OCI-LY3 (cell line): ENCODE data around the gene ATG9B.

ENCODE experiments used
- H2AFZ ChIP-seq: fragments of 200-600, 300-600 bp; shearing (Covaris generic); 2 replicates; pipeline ENCODE4 v1.6.0; 2014; ENCODE audit warnings: antibody characterized with exemption, low read depth, low read length
- H3K27ac ChIP-seq: fragments of 200-600, 300-600 bp; sonication (generic); 2 replicates; pipeline ENCODE4 v1.5.1; 2014; ENCODE audit warnings: mild to moderate bottlenecking, low read length, moderate library complexity, mixed read lengths
- H3K27me3 ChIP-seq: fragments of 200-600, 300-600 bp; sonication (generic); 2 replicates; pipeline ENCODE4 v1.6.1; 2014; ENCODE audit warnings: low read depth, low read length, mixed read lengths
- H3K36me3 ChIP-seq: fragments of 200-600, 300-600 bp; sonication (generic); replicated peaks from 2 replicates; pipeline ENCODE3; 2014; ENCODE audit warnings: low read depth, low read length, mixed read lengths
- H3K4me1 ChIP-seq: fragments of 300-600, 200-600 bp; sonication (generic); 2 replicates; pipeline ENCODE4 v1.6.1; 2014; ENCODE audit warnings: low read length, mixed read lengths
- H3K4me2 ChIP-seq: fragments of 200-600, 300-600 bp; sonication (generic); 2 replicates; pipeline ENCODE4 v1.6.1; 2014; ENCODE audit warnings: low read length, mixed read lengths
- H3K4me3 ChIP-seq: fragments of 300-600, 200-600 bp; sonication (generic); 2 replicates; pipeline ENCODE4 v1.5.1; 2014; ENCODE audit warnings: antibody characterized with exemption, mild to moderate bottlenecking, low read length, moderate library complexity
- H3K79me2 ChIP-seq: fragments of 300-600, 200-600 bp; shearing (Covaris generic); 2 replicates; pipeline ENCODE4 v1.6.1; 2014; ENCODE audit warnings: mild to moderate bottlenecking, low read length, mixed read lengths
- H3K9ac ChIP-seq: fragments of 300-600, 200-600 bp; shearing (Covaris generic); 2 replicates; pipeline ENCODE4 v1.6.0; 2014; ENCODE audit warnings: mild to moderate bottlenecking, low read length, moderate library complexity
- H3K9me3 ChIP-seq: fragments of 200-600, 300-600 bp; shearing (Covaris generic); 2 replicates; pipeline ENCODE4 v1.6.1; 2014; ENCODE audit warnings: low read length, mixed read lengths; ENCODE audit not compliant: insufficient read depth
- H4K20me1 ChIP-seq: fragments of 200-600, 300-600 bp; sonication (generic); 2 replicates; pipeline ENCODE4 v1.6.1; 2016; ENCODE audit warnings: low read length, mixed read lengths; ENCODE audit not compliant: insufficient read depth
- EZH2phosphoT487 ChIP-seq: fragments of 200-600 bp; shearing (Covaris generic); IDR thresholded peaks from 2 replicates; pipeline ENCODE4 v1.6.1; 2018; ENCODE audit warnings: antibody characterized with exemption, mixed run types, low read depth
- TF ChIP-seq, protein P1 (sequence below): fragments of 200-600, 300-600 bp; sonication (generic); IDR thresholded peaks from 2 replicates; pipeline ENCODE4 v1.5.1; 2014; ENCODE audit warnings: antibody characterized with exemption, low read length, low read depth

Gene ATG9B

DNA sequence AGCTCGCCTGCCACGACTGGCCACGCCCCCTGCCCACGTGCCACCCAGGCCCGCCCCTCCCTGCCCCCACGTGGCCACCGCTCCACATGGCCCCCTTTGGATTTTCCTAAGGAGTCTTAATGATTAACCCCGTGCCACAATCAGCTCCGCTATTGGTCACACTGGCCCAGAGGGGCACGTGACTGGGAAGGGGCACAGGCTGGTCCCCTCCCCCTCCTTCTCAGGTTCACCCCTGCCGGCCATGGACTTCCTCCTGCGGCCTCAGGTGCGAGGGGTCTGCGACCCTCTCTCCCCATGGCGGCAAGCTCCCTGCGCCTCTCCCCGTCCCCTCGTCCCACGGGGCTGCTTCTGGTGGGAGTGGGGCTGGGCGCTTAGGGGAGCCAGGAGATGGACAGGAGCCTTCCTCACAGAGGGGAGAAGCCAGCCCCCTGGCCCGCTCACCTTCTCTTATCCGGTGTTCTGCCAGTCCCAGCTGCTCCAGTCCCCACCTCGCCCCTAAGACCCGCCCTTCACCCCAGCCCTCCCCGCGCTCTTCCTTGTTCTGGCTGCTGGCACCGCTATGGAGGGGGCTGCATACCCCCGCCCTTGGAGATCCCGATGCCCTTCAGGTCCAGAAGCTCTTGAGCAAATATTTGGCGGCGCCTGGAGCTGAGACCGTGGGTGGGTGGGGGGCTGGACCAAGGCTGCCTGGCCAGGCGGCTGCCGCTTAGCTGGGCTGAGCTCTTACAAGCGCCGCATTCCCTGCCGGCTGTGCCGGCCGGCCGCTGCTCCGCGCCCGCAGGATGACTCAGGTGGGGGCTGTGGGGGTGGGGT lies 38.3 kb upstream of the ATG9B start:
- Histone ChIP-seq H3K4me3 (no peak overlapping the region), H3K9me3 (no peaks in the 10 kb centered on the region), H3K36me3 (peaks cover 14% of the 10 kb centered on the region), H2AFZ (no peak overlapping the region), H3K27ac (no peak overlapping the region), H3K27me3 (no peaks in the 10 kb centered on the region), H3K4me2 (no peak overlapping the region), H3K9ac (no peak overlapping the region), H3K79me2 (peaks cover 26% of the 10 kb centered on the region), H4K20me1 (peaks cover 12% of the 10 kb centered on the region), H3K4me1 (peaks cover 12% of the 10 kb centered on the region)
- TF ChIP-seq, protein P1, sequence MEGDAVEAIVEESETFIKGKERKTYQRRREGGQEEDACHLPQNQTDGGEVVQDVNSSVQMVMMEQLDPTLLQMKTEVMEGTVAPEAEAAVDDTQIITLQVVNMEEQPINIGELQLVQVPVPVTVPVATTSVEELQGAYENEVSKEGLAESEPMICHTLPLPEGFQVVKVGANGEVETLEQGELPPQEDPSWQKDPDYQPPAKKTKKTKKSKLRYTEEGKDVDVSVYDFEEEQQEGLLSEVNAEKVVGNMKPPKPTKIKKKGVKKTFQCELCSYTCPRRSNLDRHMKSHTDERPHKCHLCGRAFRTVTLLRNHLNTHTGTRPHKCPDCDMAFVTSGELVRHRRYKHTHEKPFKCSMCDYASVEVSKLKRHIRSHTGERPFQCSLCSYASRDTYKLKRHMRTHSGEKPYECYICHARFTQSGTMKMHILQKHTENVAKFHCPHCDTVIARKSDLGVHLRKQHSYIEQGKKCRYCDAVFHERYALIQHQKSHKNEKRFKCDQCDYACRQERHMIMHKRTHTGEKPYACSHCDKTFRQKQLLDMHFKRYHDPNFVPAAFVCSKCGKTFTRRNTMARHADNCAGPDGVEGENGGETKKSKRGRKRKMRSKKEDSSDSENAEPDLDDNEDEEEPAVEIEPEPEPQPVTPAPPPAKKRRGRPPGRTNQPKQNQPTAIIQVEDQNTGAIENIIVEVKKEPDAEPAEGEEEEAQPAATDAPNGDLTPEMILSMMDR: no peak

- Histone ChIP-seq H4K20me1 (peaks cover 12% of the 10 kb centered on the region), H3K27me3 (no peaks in the 10 kb centered on the region), H3K36me3 (peaks cover 10% of the 10 kb centered on the region), H3K4me3 (no peak overlapping the region), H3K9ac (no peak overlapping the region), H3K9me3 (no peaks in the 10 kb centered on the region), H3K79me2 (peaks cover 26% of the 10 kb centered on the region), H2AFZ (no peak overlapping the region), H3K27ac (no peak overlapping the region), H3K4me1 (peaks cover 14% of the 10 kb centered on the region), H3K4me2 (no peak overlapping the region)
- TF ChIP-seq EZH2phosphoT487: no peak
Measured at GRCh38 chr7:151062111-151062398, 37.8 kb upstream of the ATG9B start.

- H3K27me3 ChIP-seq: no peaks in the 10 kb centered on the region
- H3K36me3 ChIP-seq: peaks cover 10% of the 10 kb centered on the region
- no peak overlapping the region for H3K27ac ChIP-seq
- peaks cover 26% of the 10 kb centered on the region for H3K79me2 ChIP-seq
- peak overlapping the region; percentile 90 for H3K4me3 ChIP-seq
- H3K9ac ChIP-seq: peak overlapping the region; percentile 87; the same call in 1 of the 2 replicates
- H3K4me1 ChIP-seq: peaks cover 16% of the 10 kb centered on the region
- H3K9me3 ChIP-seq: no peaks in the 10 kb centered on the region
- H2AFZ ChIP-seq: no peak overlapping the region
- no peak for TF ChIP-seq EZH2phosphoT487
- TF ChIP-seq, protein P1: no peak
- peaks cover 12% of the 10 kb centered on the region for H4K20me1 ChIP-seq
- H3K4me2 ChIP-seq: peak overlapping the region; percentile 99
Measured at GRCh38 chr7:151061213-151062110, 37.2 kb upstream of the ATG9B start.

DNA sequence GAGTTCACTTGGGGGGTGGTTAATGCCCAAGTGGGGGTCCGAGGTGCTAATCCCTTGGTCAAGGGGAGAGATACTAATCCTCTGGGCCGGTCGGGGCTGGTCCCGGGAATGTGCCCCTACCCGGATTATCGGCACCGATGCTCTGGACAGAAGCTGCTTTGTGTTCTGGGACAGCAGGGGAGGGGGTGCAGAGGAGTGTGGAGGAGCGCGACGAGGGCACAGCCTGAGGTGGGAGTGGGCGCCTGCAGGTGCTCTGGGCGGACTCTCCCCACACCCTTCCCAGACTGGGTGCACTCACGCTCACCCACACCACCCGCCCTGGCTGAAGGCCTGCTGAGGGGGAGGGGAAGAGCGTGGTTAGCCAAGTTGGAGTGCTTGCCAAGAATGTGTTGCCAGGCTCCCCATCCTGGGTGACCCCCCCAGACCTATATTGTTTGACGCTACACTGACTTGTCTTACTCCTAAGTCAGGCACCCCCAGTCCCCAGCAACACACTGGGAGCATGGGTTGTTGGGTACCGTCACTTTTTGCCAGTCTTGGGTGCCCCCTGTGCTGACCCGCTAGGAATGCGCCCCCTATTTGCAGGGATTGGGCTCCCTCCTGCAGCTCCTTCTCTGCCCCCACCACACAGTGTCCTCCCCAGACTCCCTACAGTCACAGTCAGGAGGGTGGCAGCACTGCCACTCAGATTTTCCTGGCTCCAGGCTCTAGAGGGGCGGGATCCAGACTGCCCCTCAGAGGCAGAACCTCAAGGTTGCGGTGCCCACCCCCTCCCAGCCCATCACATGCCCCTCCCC lies 36.3 kb upstream of the ATG9B start:
- no peaks in the 10 kb centered on the region for H3K27me3 ChIP-seq
- peaks cover 16% of the 10 kb centered on the region for H3K4me1 ChIP-seq
- H3K4me3 ChIP-seq: peak overlapping the region; percentile 90
- no peak for TF ChIP-seq EZH2phosphoT487
- TF ChIP-seq, protein P1: peak; percentile 29; the same call in 1 of the 2 replicates
- H3K79me2 ChIP-seq: peaks cover 26% of the 10 kb centered on the region
- H3K9me3 ChIP-seq: no peaks in the 10 kb centered on the region
- peak overlapping the region; percentile 99 for H3K4me2 ChIP-seq
- no peak overlapping the region for H2AFZ ChIP-seq
- peaks cover 12% of the 10 kb centered on the region for H4K20me1 ChIP-seq
- H3K27ac ChIP-seq: 0 out of 2 replicates have a peak overlapping the region, but pooled peaks have one; percentile 72
- H3K9ac ChIP-seq: peak overlapping the region; percentile 87
- peaks cover 10% of the 10 kb centered on the region for H3K36me3 ChIP-seq
